Adrenal gland (tissue), 5 donors: ENCODE results near the gene ANGEL1.

Source experiments
- POLR2A ChIP-seq, 2 donors: fragments of 450-650 bp; IDR thresholded peaks; one replicate each; pipeline ENCODE4 v1.6.1; 2017; ENCODE audit warnings: antibody characterized with exemption in 2 of 2, mild to moderate bottlenecking in 2 of 2, moderate library complexity in 1 of 2
- TF ChIP-seq, protein P1 (sequence below), 6 experiments: fragments of 450-650 bp in 4 of 6; fragments of 200-600 bp in 2 of 6; sonication (generic) in 1 of 6; IDR thresholded peaks; 1 replicate in 5 of 6; 2 replicates in 1 of 6; pipeline versions ENCODE4 v1.5.1 to v1.8.0; 2016 to 2021; ENCODE audit warnings: antibody characterized with exemption in 6 of 6, mild to moderate bottlenecking in 2 of 6, moderate library complexity in 1 of 6
- donor health status: DM: no; HTN: no; CAD: no.

- TF ChIP-seq, protein P1, sequence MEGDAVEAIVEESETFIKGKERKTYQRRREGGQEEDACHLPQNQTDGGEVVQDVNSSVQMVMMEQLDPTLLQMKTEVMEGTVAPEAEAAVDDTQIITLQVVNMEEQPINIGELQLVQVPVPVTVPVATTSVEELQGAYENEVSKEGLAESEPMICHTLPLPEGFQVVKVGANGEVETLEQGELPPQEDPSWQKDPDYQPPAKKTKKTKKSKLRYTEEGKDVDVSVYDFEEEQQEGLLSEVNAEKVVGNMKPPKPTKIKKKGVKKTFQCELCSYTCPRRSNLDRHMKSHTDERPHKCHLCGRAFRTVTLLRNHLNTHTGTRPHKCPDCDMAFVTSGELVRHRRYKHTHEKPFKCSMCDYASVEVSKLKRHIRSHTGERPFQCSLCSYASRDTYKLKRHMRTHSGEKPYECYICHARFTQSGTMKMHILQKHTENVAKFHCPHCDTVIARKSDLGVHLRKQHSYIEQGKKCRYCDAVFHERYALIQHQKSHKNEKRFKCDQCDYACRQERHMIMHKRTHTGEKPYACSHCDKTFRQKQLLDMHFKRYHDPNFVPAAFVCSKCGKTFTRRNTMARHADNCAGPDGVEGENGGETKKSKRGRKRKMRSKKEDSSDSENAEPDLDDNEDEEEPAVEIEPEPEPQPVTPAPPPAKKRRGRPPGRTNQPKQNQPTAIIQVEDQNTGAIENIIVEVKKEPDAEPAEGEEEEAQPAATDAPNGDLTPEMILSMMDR (IDR thresholded peaks at IDR 0.05), result no peak
- TF ChIP-seq POLR2A (IDR thresholded peaks at IDR 0.05), result no peak
These were observed 28.3 kb downstream of the ANGEL1 start for GRCh38 chr14:76784266-76784874.
